ENCODE measurements around the gene CCDC3.

The CCDC3 gene

GRCh38 chr10:12915637-12916168 is 85.8 kb downstream of the CCDC3 start:
- Histone ChIP-seq H3K9me3 (ENCODE audit: insufficient read depth, low read depth, low read length) (no peaks in the 10 kb centered on the region), H3K36me3 (ENCODE audit: insufficient read depth, low read depth, low read length) (no peaks in the 10 kb centered on the region), H3K4me1 (ENCODE audit: insufficient read depth, low read length) (no peaks in the 10 kb centered on the region), H3K27ac (ENCODE audit: low read length) (no peak overlapping the region), H3K9ac (ENCODE audit: low read depth, low read length) (no peak overlapping the region), H3K4me3 (ENCODE audit: low read length) (no peak overlapping the region), H3K27me3 (ENCODE audit: insufficient read depth, low read length) (no peaks in the 10 kb centered on the region)

- no peaks in the 10 kb centered on the region for H3K36me3 ChIP-seq (ENCODE audit: insufficient read depth, low read depth, low read length)
- no peak overlapping the region for H3K27ac ChIP-seq (ENCODE audit: low read length)
- H3K9ac ChIP-seq (ENCODE audit: low read depth, low read length): no peak overlapping the region
- H3K27me3 ChIP-seq (ENCODE audit: insufficient read depth, low read length): no peaks in the 10 kb centered on the region
- no peaks in the 10 kb centered on the region for H3K9me3 ChIP-seq (ENCODE audit: insufficient read depth, low read depth, low read length)
- H3K4me3 ChIP-seq (ENCODE audit: low read length): no peak overlapping the region
- H3K4me1 ChIP-seq (ENCODE audit: insufficient read depth, low read length): no peaks in the 10 kb centered on the region
These were observed 87.4 kb downstream of the CCDC3 start for GRCh38 chr10:12914111-12914510.

DNA sequence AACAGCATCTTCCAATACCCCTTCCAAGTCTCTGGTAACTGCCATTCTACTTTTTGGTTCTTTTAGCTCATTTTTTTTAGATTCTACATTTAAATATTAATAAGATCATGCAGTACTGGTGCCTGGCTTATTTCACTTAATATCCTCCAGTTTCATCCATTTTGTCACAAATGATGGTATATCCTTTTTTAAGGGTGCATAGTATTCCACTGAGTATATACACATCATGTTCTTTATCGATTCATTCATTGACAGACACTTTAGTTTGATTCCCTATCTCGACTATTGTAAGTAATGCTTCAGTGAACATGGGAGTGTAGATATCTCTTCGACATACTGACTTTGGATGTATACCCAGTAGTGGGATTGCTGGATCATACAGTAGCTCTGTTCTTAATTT is 89.7 kb downstream of the CCDC3 start:
- Histone ChIP-seq H3K27ac (ENCODE audit: low read length) (no peak overlapping the region), H3K4me1 (ENCODE audit: insufficient read depth, low read length) (no peaks in the 10 kb centered on the region), H3K9me3 (ENCODE audit: insufficient read depth, low read depth, low read length) (no peaks in the 10 kb centered on the region), H3K9ac (ENCODE audit: low read depth, low read length) (no peak overlapping the region), H3K4me3 (ENCODE audit: low read length) (no peak overlapping the region), H3K27me3 (ENCODE audit: insufficient read depth, low read length) (no peaks in the 10 kb centered on the region), H3K36me3 (ENCODE audit: insufficient read depth, low read depth, low read length) (no peaks in the 10 kb centered on the region)

- no peaks in the 10 kb centered on the region for H3K4me1 ChIP-seq (ENCODE audit: insufficient read depth, low read length)
- H3K27me3 ChIP-seq (ENCODE audit: insufficient read depth, low read length): no peaks in the 10 kb centered on the region
- H3K36me3 ChIP-seq (ENCODE audit: insufficient read depth, low read depth, low read length): no peaks in the 10 kb centered on the region
- H3K4me3 ChIP-seq (ENCODE audit: low read length): no peak overlapping the region
- no peak overlapping the region for H3K27ac ChIP-seq (ENCODE audit: low read length)
- H3K9ac ChIP-seq (ENCODE audit: low read depth, low read length): no peak overlapping the region
- no peaks in the 10 kb centered on the region for H3K9me3 ChIP-seq (ENCODE audit: insufficient read depth, low read depth, low read length)
These were observed 90.7 kb downstream of the CCDC3 start for GRCh38 chr10:12910835-12911234.

GRCh38 chr10:12909836-12910185 is 91.7 kb downstream of the CCDC3 start:
- H3K9ac ChIP-seq (ENCODE audit: low read depth, low read length): no peak overlapping the region
- H3K4me1 ChIP-seq (ENCODE audit: insufficient read depth, low read length): no peaks in the 10 kb centered on the region
- no peaks in the 10 kb centered on the region for H3K9me3 ChIP-seq (ENCODE audit: insufficient read depth, low read depth, low read length)
- H3K27me3 ChIP-seq (ENCODE audit: insufficient read depth, low read length): no peaks in the 10 kb centered on the region
- H3K27ac ChIP-seq (ENCODE audit: low read length): no peak overlapping the region
- no peaks in the 10 kb centered on the region for H3K36me3 ChIP-seq (ENCODE audit: insufficient read depth, low read depth, low read length)
- no peak overlapping the region for H3K4me3 ChIP-seq (ENCODE audit: low read length)

GRCh38 chr10:12909182-12909835 is 92.2 kb downstream of the CCDC3 start:
- H3K27me3 ChIP-seq (ENCODE audit: insufficient read depth, low read length): no peaks in the 10 kb centered on the region
- no peaks in the 10 kb centered on the region for H3K4me1 ChIP-seq (ENCODE audit: insufficient read depth, low read length)
- H3K9ac ChIP-seq (ENCODE audit: low read depth, low read length): no peak overlapping the region
- H3K4me3 ChIP-seq (ENCODE audit: low read length): no peak overlapping the region
- H3K36me3 ChIP-seq (ENCODE audit: insufficient read depth, low read depth, low read length): no peaks in the 10 kb centered on the region
- H3K27ac ChIP-seq (ENCODE audit: low read length): no peak overlapping the region
- H3K9me3 ChIP-seq (ENCODE audit: insufficient read depth, low read depth, low read length): no peaks in the 10 kb centered on the region

- Histone ChIP-seq H3K27me3 (ENCODE audit: insufficient read depth, low read length) (no peaks in the 10 kb centered on the region), H3K4me1 (ENCODE audit: insufficient read depth, low read length) (no peaks in the 10 kb centered on the region), H3K27ac (ENCODE audit: low read length) (no peak overlapping the region), H3K36me3 (ENCODE audit: insufficient read depth, low read depth, low read length) (no peaks in the 10 kb centered on the region), H3K9me3 (ENCODE audit: insufficient read depth, low read depth, low read length) (no peaks in the 10 kb centered on the region), H3K9ac (ENCODE audit: low read depth, low read length) (no peak overlapping the region), H3K4me3 (ENCODE audit: low read length) (no peak overlapping the region)
These were observed 92.7 kb downstream of the CCDC3 start for GRCh38 chr10:12908773-12909172.

GRCh38 chr10:12907656-12908055 is 93.9 kb downstream of the CCDC3 start:
- Histone ChIP-seq H3K27ac (ENCODE audit: low read length) (no peak overlapping the region), H3K4me3 (ENCODE audit: low read length) (no peak overlapping the region), H3K36me3 (ENCODE audit: insufficient read depth, low read depth, low read length) (no peaks in the 10 kb centered on the region), H3K4me1 (ENCODE audit: insufficient read depth, low read length) (no peaks in the 10 kb centered on the region), H3K9me3 (ENCODE audit: insufficient read depth, low read depth, low read length) (no peaks in the 10 kb centered on the region), H3K9ac (ENCODE audit: low read depth, low read length) (no peak overlapping the region), H3K27me3 (ENCODE audit: insufficient read depth, low read length) (no peaks in the 10 kb centered on the region)

DNA sequence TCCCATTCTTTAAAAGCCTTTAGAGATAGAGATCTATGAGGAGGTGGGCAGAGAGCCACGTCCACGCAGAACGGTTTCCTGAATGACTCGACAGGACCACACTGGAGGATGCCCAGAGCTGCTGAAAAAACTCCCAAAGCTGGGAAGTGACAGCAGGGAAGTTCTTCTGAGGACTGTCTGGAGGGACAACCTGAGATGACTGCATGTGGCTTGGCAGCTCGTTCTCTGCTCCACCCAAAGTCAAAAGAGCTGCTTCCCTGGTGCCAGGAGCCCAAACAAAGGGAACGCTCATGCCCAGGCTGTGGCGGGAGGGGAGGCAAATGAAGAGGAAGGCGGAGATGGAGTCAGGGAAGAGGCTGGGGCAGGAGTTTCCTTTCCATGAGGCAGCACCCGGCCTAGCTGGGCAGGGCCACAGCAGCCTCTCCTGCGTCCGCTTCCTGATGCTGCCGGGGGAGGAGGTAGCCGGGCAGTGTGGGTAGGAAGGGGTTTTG is 95.4 kb downstream of the CCDC3 start:
- Histone ChIP-seq H3K9me3 (ENCODE audit: insufficient read depth, low read depth, low read length) (no peaks in the 10 kb centered on the region), H3K27ac (ENCODE audit: low read length) (no peak overlapping the region), H3K27me3 (ENCODE audit: insufficient read depth, low read length) (no peaks in the 10 kb centered on the region), H3K4me3 (ENCODE audit: low read length) (no peak overlapping the region), H3K9ac (ENCODE audit: low read depth, low read length) (no peak overlapping the region), H3K36me3 (ENCODE audit: insufficient read depth, low read depth, low read length) (no peaks in the 10 kb centered on the region), H3K4me1 (ENCODE audit: insufficient read depth, low read length) (no peaks in the 10 kb centered on the region)

DNA sequence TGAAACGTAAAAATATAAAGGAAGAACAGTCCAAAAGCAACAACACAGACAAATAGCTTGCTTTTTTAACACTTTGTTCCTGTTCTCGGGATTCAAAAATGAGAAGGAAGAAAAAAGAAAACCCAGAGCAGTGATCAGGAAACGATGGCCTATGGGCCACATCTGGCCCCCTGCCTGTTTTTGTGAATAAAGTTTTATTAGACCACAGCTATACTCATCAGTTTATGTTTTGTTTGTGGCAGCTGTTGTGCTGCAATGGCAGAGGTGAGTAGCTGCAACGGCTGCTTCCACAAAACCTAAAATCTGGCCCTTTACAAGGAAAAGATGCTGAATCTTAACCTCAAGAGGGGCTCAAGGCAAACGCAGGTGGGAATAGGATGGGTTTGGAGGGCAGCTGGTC is 96.4 kb downstream of the CCDC3 start:
- no peak overlapping the region for H3K4me3 ChIP-seq (ENCODE audit: low read length)
- H3K4me1 ChIP-seq (ENCODE audit: insufficient read depth, low read length): no peaks in the 10 kb centered on the region
- H3K9ac ChIP-seq (ENCODE audit: low read depth, low read length): no peak overlapping the region
- H3K27me3 ChIP-seq (ENCODE audit: insufficient read depth, low read length): no peaks in the 10 kb centered on the region
- H3K9me3 ChIP-seq (ENCODE audit: insufficient read depth, low read depth, low read length): no peaks in the 10 kb centered on the region
- H3K36me3 ChIP-seq (ENCODE audit: insufficient read depth, low read depth, low read length): no peaks in the 10 kb centered on the region
- no peak overlapping the region for H3K27ac ChIP-seq (ENCODE audit: low read length)

GRCh38 chr10:12902851-12903358 is 98.6 kb downstream of the CCDC3 start:
- Histone ChIP-seq H3K4me1 (ENCODE audit: insufficient read depth, low read length) (no peaks in the 10 kb centered on the region), H3K9me3 (ENCODE audit: insufficient read depth, low read depth, low read length) (no peaks in the 10 kb centered on the region), H3K4me3 (ENCODE audit: low read length) (no peak overlapping the region), H3K27ac (ENCODE audit: low read length) (no peak overlapping the region), H3K9ac (ENCODE audit: low read depth, low read length) (no peak overlapping the region), H3K27me3 (ENCODE audit: insufficient read depth, low read length) (no peaks in the 10 kb centered on the region), H3K36me3 (ENCODE audit: insufficient read depth, low read depth, low read length) (no peaks in the 10 kb centered on the region)

- no peak overlapping the region for H3K27ac ChIP-seq (ENCODE audit: low read length)
- no peaks in the 10 kb centered on the region for H3K36me3 ChIP-seq (ENCODE audit: insufficient read depth, low read depth, low read length)
- no peaks in the 10 kb centered on the region for H3K27me3 ChIP-seq (ENCODE audit: insufficient read depth, low read length)
- no peaks in the 10 kb centered on the region; the same call in 1 of the 2 replicates for H3K4me1 ChIP-seq (ENCODE audit: insufficient read depth, low read length)
- H3K4me3 ChIP-seq (ENCODE audit: low read length): no peak overlapping the region
- no peak overlapping the region for H3K9ac ChIP-seq (ENCODE audit: low read depth, low read length)
- H3K9me3 ChIP-seq (ENCODE audit: insufficient read depth, low read depth, low read length): no peaks in the 10 kb centered on the region
These were observed 99.4 kb downstream of the CCDC3 start for GRCh38 chr10:12902135-12902572.

Measured in iPS-20b (cell line).